HepG2 (cell line): Measurements from ENCODE around the gene NOX3. TPM values are rescaled to one million over a fixed set of nuclear protein-coding genes. Genes with fewer than 3 reads are reported as not detected.

Experiments
- CSRNP1 ChIP-seq: sonication (generic); formaldehyde crosslinking; IDR thresholded peaks from 2 replicates; pipeline ENCODE4 v1.8.1; 2023; ENCODE audit warnings: mild to moderate bottlenecking, missing genetic modification reagents
- DNMT1 ChIP-seq: sonication (generic); formaldehyde crosslinking; IDR thresholded peaks from 2 replicates; pipeline ENCODE4 v1.5.1; 2020; ENCODE audit warnings: mild to moderate bottlenecking, missing genetic modification reagents
- KAT8 ChIP-seq: IDR thresholded peaks from 2 replicates; pipeline ENCODE4 v1.6.1; 2016; ENCODE audit warnings: missing genetic modification reagents, missing compliant biosample characterization
- MTERF4 ChIP-seq: sonication (generic); formaldehyde crosslinking; IDR thresholded peaks from 2 replicates; pipeline ENCODE4 v1.8.0; 2023; ENCODE audit warnings: mild to moderate bottlenecking, missing genetic modification reagents
- POLR2AphosphoS5 ChIP-seq: IDR thresholded peaks from 2 replicates; pipeline ENCODE4 v1.6.1; 2012; ENCODE audit warnings: low read depth, low read length
- STAT6 ChIP-seq: sonication (generic); formaldehyde crosslinking; IDR thresholded peaks from 2 replicates; pipeline ENCODE4 v1.4.0; 2020; ENCODE audit warnings: missing genetic modification reagents, mild to moderate bottlenecking, borderline replicate concordance
- TGIF2 ChIP-seq: IDR thresholded peaks from 2 replicates; pipeline ENCODE4 v1.6.1; 2016; ENCODE audit warnings: control low read depth, missing compliant biosample characterization
- ZNF20 ChIP-seq: sonication (generic); formaldehyde crosslinking; IDR thresholded peaks from 2 replicates; pipeline ENCODE4 v1.4.0; 2020; ENCODE audit warnings: mild to moderate bottlenecking, moderate library complexity, missing genetic modification reagents
- ZNF207 ChIP-seq: fragments of 450-650 bp; IDR thresholded peaks from 2 replicates; pipeline ENCODE4 v1.6.1; 2016; ENCODE audit warnings: antibody characterized with exemption, borderline replicate concordance
- ZNF431 ChIP-seq: sonication (generic); formaldehyde crosslinking; IDR thresholded peaks from 2 replicates; pipeline ENCODE4 v1.9.0; 2022; ENCODE audit warnings: missing genetic modification reagents, low read depth, mild to moderate bottlenecking, borderline replicate concordance
- ZNF513 ChIP-seq: sonication (generic); formaldehyde crosslinking; conservative IDR thresholded peaks from 2 replicates; pipeline ENCODE4 v1.5.0; 2020; ENCODE audit warnings: missing genetic modification reagents
- ZNF569 ChIP-seq: sonication (generic); formaldehyde crosslinking; IDR thresholded peaks from 2 replicates; pipeline ENCODE4 v1.5.0; 2020; ENCODE audit warnings: mild to moderate bottlenecking, missing genetic modification reagents, moderate library complexity, borderline replicate concordance
- ZNF784 ChIP-seq: sonication (generic); formaldehyde crosslinking; IDR thresholded peaks from 2 replicates; pipeline ENCODE4 v1.5.1; 2020; ENCODE audit warnings: missing genetic modification reagents, mild to moderate bottlenecking, borderline replicate concordance
- ZSCAN25 ChIP-seq: sonication (generic); formaldehyde crosslinking; IDR thresholded peaks from 2 replicates; pipeline ENCODE4 v1.8.0; 2022; ENCODE audit warnings: mild to moderate bottlenecking, missing genetic modification reagents
- polyA plus RNA-seq, 8 experiments: library from polyadenylated mRNA; depleted of rRNA in 3 of 8; stranded (reverse) in 7 of 8; unstranded in 1 of 8; fragments of >200 nt; fragmentation: Illumina TruSeq in 4 of 8; extraction: Trizol in 4 of 8; gene quantifications; 2 replicates each; pipeline versions ENCODE4 v1.2.1 to v1.2.3, GENCODE V29; 2011 to 2016; ENCODE audit warnings: low read depth in 4 of 8, missing spikeins in 1 of 8, mixed read lengths in 1 of 8; ENCODE audit not compliant: insufficient read depth in 1 of 8
- total RNA-seq, 5 experiments: library from RNA; depleted of rRNA; stranded (reverse); fragments of >200 nt; fragmentation: Illumina TruSeq; extraction: Trizol; gene quantifications; 2 replicates each; pipeline ENCODE4 v1.2.3, GENCODE V29; 2016; ENCODE audit warnings: low read depth in 1 of 5
- TF ChIP-seq, protein P1 (sequence below): fragments of 450-650 bp; IDR thresholded peaks from 2 replicates; pipeline ENCODE4 v1.6.1; 2016

The NOX3 gene
- total and polyA plus RNA-seq, 2 of the 13 experiments (the other 11 are each of a cell fraction or from before 2014, with no cell fraction given) = 0.09 to 0.18 TPM

DNA sequence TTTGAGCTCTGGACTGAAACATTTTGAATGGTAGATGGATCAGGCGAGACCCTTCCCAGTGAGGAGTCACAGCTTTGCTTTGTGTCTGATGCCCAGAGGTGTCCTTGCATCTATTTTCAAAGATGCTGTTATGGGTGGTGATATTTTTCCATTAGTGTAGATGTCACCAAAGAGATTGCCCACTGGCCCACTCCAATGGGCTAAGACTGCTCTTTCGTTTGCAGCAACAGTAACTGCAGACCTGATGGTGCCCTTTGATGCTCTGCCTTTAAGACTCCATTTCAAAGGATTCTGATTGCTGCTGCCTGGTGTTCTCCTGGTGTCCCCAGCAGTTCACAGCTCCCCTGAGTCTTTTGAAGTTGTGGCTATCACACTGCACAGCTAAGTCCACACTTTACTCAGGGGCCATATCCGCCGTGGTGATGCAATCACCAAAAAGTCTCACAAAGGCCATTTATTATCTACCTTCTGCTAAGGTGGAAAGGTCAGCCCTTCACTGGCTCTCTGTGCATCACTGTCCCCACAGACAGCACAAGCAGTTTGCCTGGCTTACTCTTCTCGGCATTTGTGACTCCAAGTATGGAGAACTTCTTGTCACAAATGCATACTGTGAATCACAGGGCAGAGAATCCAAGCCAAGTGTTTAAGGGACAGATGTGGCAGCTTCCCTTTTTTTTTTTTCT lies 56.4 kb downstream of the NOX3 start (continued):
- no peak for TF ChIP-seq DNMT1 (CRISPR knock-in tag)
- peak; percentile 95; the same call in 1 of the 2 replicates for TF ChIP-seq STAT6
- TF ChIP-seq ZSCAN25 (CRISPR knock-in tag) = no peak; the same call in none of the 2 replicates
- TF ChIP-seq ZNF207 = no peak
- TF ChIP-seq MTERF4 = no peak; the same call in 1 of the 2 replicates
- 0 out of 2 replicates have a peak, but pooled peaks have one; percentile 54 for TF ChIP-seq ZNF513 (CRISPR knock-in tag)
- TF ChIP-seq ZNF569 (CRISPR knock-in tag) = peak; percentile 26; the same call in 1 of the 2 replicates
- TF ChIP-seq KAT8 (CRISPR knock-in tag) = peak; percentile 92
- TF ChIP-seq ZNF20 (CRISPR knock-in tag) = no peak; the same call in 1 of the 2 replicates
- TF ChIP-seq ZNF431 (CRISPR knock-in tag) = peak; percentile 97
- peak; percentile 95 for TF ChIP-seq ZNF784 (CRISPR knock-in tag)
- peak; percentile 67 for TF ChIP-seq TGIF2 (CRISPR knock-in tag)
- TF ChIP-seq, protein P1, sequence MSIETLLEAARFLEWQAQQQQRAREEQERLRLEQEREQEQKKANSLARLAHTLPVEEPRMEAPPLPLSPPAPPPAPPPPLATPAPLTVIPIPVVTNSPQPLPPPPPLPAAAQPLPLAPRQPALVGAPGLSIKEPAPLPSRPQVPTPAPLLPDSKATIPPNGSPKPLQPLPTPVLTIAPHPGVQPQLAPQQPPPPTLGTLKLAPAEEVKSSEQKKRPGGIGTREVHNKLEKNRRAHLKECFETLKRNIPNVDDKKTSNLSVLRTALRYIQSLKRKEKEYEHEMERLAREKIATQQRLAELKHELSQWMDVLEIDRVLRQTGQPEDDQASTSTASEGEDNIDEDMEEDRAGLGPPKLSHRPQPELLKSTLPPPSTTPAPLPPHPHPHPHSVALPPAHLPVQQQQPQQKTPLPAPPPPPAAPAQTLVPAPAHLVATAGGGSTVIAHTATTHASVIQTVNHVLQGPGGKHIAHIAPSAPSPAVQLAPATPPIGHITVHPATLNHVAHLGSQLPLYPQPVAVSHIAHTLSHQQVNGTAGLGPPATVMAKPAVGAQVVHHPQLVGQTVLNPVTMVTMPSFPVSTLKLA = no peak
- peak; percentile 83 for TF ChIP-seq POLR2AphosphoS5
- TF ChIP-seq CSRNP1 = peak; percentile 90; the same call in 1 of the 2 replicates
